Breast epithelium (tissue), 3 donors: ENCODE results near the gene NMRK1.

ENCODE experiments used
- CTCF ChIP-seq, 3 donors: fragments of 450-650 bp; IDR thresholded peaks; one replicate each; pipeline ENCODE4 v1.5.1; 2016 to 2017; ENCODE audit warnings: antibody characterized with exemption in 3 of 3, mild to moderate bottlenecking in 3 of 3, moderate library complexity in 3 of 3
- POLR2A ChIP-seq: fragments of 450-650 bp; IDR thresholded peaks from one replicate; pipeline ENCODE4 v1.6.1; 2016; ENCODE audit warnings: antibody characterized with exemption, mild to moderate bottlenecking, moderate library complexity
- POLR2AphosphoS5 ChIP-seq, 3 donors: sonication (generic); formaldehyde crosslinking; IDR thresholded peaks; one replicate each; pipeline ENCODE4 v1.6.1; 2017; ENCODE audit warnings: antibody characterized with exemption in 3 of 3

- TF ChIP-seq POLR2A, result no peak
- no peak for TF ChIP-seq CTCF (IDR thresholded peaks at IDR 0.05)
- TF ChIP-seq POLR2AphosphoS5 (IDR thresholded peaks at IDR 0.05), result no peak
These were observed 70.6 kb downstream of the NMRK1 start for GRCh38 chr9:75017378-75017777.
